Body of pancreas (tissue), 4 donors: ENCODE results near the gene DLEC1. TPM values are rescaled to one million over a fixed set of nuclear protein-coding genes. Genes with fewer than 3 reads are reported as not detected.
"Not testable (repeated sequence)": the region's sequence is repeated elsewhere in the genome, so short reads cannot be mapped to it uniquely, and the experiment has no call there.

ENCODE experiments used
- ATAC-seq: fragments of 150-250 bp; one replicate; pipeline ENCODE4 v1.9.1; 2016
- DNase-seq, 4 donors: peaks; one replicate each; pipeline ENCODE4 v3.0.0-alpha.2; 2019
- H3K27ac ChIP-seq, 4 donors: fragments of 200-600 bp; sonication (generic); 1 replicate in 3 of 4; 2 replicates in 1 of 4; pipeline versions ENCODE4 v1.5.1 to v1.6.1; 2016 to 2019; ENCODE audit warnings: mild to moderate bottlenecking in 1 of 4, mixed read lengths in 1 of 4, moderate library complexity in 1 of 4
- H3K27me3 ChIP-seq, 2 donors: fragments of 200-600 bp; sonication (generic); one replicate each; pipeline ENCODE4 v1.6.0; 2016; ENCODE audit warnings: mild to moderate bottlenecking in 1 of 2
- H3K36me3 ChIP-seq, 2 donors: fragments of 200-600 bp; sonication (generic); replicated peaks in 1 of 2; 2 replicates each; pipeline ENCODE4 v1.5.1; 2016; ENCODE audit warnings: low read depth in 2 of 2; ENCODE audit not compliant: insufficient read depth in 1 of 2
- H3K4me1 ChIP-seq: fragments of 200-600 bp; sonication (generic); one replicate; pipeline ENCODE4 v1.6.0; 2016
- H3K4me3 ChIP-seq, 2 donors: fragments of 200-600 bp; sonication (generic); 1 replicate in 1 of 2; 2 replicates in 1 of 2; pipeline ENCODE4 v1.5.1; 2016 to 2019
- H3K9me3 ChIP-seq, 3 donors: fragments of 200-600 bp; sonication (generic); 1 replicate in 2 of 3; 2 replicates in 1 of 3; pipeline ENCODE4 v1.5.1; 2016
- CTCF ChIP-seq, 7 experiments: fragments of 450-650 bp in 4 of 7; fragments of 200-600 bp in 3 of 7; sonication (generic) in 3 of 7; IDR thresholded peaks; one replicate each; pipeline ENCODE4 v1.5.1; 2016 to 2019; ENCODE audit warnings: antibody characterized with exemption in 7 of 7
- POLR2A ChIP-seq, 3 donors: fragments of 450-650 bp; IDR thresholded peaks; one replicate each; pipeline ENCODE4 v1.6.1; 2016; ENCODE audit warnings: antibody characterized with exemption in 3 of 3, mild to moderate bottlenecking in 2 of 3
- WGBS, 2 donors: methylation state at CpG; one replicate each; pipeline ENCODE4 v1.1.5; 2017; 5-methylcytosine and 5-hydroxymethylcytosine counted together
- intact Hi-C: fragments of 100-400 bp; cut with DNase I; formaldehyde crosslinking; loops from one replicate; pipeline ENCODE4 v1.15.1; 2023
- total RNA-seq, 2 donors: library from RNA; depleted of rRNA; stranded (reverse); fragments of >200 nt; gene quantifications; one replicate each; pipeline ENCODE4 v1.1.0, GENCODE V29; 2016

Gene DLEC1
- total RNA-seq, 2 donors from 2014 or later = 0.78 to 1.3 TPM

DNA sequence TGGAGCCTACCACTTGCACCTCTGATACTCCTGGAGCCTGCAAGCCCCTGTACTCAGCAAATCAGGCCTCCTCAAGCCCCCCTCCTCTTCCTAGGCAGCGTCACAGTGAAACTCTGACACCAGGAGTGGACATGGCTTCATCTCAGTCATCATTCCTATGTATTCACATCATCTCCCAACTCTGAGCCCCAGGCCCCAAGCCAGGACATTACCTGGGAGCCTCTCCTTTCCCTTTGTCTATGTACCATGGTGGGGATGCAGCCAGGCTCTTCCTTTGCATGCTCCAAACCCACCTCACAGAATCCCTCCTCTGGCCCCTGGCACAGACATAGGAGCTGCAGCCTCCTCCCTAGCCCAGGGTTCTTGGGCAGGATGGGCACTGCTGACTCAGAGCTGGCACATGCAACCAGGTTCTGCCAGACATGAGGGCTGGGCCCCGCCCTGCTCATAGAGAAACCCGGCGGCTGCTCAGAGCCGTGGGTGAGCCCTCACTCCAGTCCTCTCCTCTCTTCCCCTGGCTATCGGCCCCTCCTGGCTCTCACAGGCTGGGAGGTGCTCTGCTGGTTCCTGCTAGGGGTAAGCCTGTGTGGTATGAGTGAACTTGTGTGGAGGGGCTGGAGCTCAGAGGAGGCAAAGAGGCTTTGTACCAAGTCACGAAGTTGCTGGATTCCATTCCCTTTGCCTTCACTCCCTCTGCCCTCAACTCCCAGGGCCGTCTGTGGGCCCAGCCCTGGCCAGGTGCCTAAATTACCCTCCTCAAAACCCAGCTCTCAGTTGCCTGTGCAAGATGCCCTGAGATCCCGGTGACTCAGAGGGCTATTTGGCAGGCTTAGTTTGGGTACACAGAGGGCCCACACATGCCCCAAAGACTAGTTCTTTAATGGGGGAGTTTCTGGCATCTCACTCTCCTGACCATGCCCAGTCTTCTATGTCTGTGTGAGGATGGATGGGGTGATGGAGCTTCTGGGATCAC, 7.7 kb upstream of the DLEC1 start:
- H3K27ac ChIP-seq = peak overlapping the region in 3 of 4 donors; percentile 55 to 64 (median 62)
- 38 to 61% methylated on average over 9 of the region's 9 CpGs for WGBS, 2 donors
- intact Hi-C loops = no loop called here

DNA sequence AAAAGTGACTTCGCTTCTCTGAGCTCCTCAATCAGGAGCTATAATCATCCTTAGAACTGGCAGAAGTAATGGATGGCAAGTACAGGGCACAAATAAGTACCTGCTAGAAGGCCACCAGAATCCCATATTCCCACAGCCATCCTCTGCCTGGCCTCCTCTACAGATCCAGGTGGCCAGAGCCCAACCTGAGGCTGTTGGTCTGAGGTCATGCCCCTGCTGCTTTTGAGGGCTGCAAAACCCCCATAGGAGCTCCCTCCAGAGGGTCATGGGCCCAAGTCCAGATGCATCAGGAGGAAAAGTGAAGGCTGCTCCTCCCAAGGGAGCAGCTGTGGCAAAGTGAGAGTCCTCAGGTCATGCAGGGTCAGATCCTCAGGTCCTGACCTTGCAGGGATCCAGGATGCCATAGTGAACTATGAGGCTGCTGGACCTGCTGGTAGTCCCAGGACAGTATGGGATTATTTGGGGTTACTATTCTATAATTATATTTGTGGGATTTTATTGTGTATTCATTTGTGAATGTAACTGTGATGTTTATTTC, 6.6 kb upstream of the DLEC1 start:
- WGBS, 2 donors = 73 to 100% methylated on average over 1 of the region's 1 CpG
- no peak for DNase-seq
- H3K27ac ChIP-seq = no peak overlapping the region
- no peak for TF ChIP-seq POLR2A (IDR thresholded peaks at IDR 0.05)
- TF ChIP-seq CTCF (IDR thresholded peaks at IDR 0.05) = no peak
- no peaks in the 10 kb centered on the region for H3K27me3 ChIP-seq
- no peak for ATAC-seq
- intact Hi-C loops = no loop called here
- peaks cover 17% of the 10 kb centered on the region for H3K4me1 ChIP-seq
- H3K36me3 ChIP-seq = no peaks in the 10 kb centered on the region
- H3K9me3 ChIP-seq = no peaks in the 10 kb centered on the region
- no peak overlapping the region for H3K4me3 ChIP-seq

More for the DNA sequence above, 7.7 kb upstream of the DLEC1 start:
- ATAC-seq = peak; percentile 34
- peak in 3 of 4 donors; percentile 53 to 78 (median 58) for DNase-seq
- no peak overlapping the region for H3K4me3 ChIP-seq
- TF ChIP-seq CTCF (IDR thresholded peaks at IDR 0.05) (no peak), POLR2A (IDR thresholded peaks at IDR 0.05) (no peak)
- no peaks in the 10 kb centered on the region for H3K9me3 ChIP-seq
- H3K4me1 ChIP-seq = peaks cover 17% of the 10 kb centered on the region
- no peaks in the 10 kb centered on the region for H3K36me3 ChIP-seq
- no peaks in the 10 kb centered on the region for H3K27me3 ChIP-seq

GRCh38 chr3:38033586-38033985, 5.4 kb upstream of the DLEC1 start:
- DNase-seq, H3K9me3 ChIP-seq, H3K27me3 ChIP-seq, H3K27ac ChIP-seq, H3K36me3 ChIP-seq, H3K4me3 ChIP-seq, ATAC-seq, intact Hi-C loops: not testable (repeated sequence)
- 86 to 94% methylated on average over 7 of the region's 7 CpGs for WGBS, 2 donors
- peaks cover 16% of the 10 kb centered on the region for H3K4me1 ChIP-seq

DNA sequence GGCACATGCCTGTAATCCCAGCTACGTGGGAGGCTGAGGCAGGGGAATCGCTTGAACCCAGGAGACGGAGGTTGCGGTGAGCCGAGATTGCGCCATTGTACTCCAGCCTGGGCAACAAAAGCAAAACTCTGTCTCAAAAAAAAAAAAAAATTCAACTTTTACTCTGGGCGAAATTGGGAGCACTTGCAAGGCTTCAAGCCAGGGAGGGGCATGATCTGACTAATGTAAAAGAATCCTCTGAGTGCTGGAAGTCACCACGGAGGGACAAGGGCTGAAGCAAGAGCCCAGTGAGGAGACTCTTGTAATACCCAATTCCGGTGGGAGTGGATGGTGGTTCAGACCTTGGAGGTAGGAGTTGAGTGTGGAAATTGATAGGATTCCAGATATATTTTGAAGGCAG, 4.7 kb upstream of the DLEC1 start:
- H3K36me3 ChIP-seq, intact Hi-C loops, H3K9me3 ChIP-seq, H3K27me3 ChIP-seq, H3K27ac ChIP-seq, DNase-seq, ATAC-seq, H3K4me3 ChIP-seq: not testable (repeated sequence)
- peaks cover 17% of the 10 kb centered on the region for H3K4me1 ChIP-seq
- 86% methylated on average over 9 of the region's 9 CpGs for WGBS, 2 donors

DNA sequence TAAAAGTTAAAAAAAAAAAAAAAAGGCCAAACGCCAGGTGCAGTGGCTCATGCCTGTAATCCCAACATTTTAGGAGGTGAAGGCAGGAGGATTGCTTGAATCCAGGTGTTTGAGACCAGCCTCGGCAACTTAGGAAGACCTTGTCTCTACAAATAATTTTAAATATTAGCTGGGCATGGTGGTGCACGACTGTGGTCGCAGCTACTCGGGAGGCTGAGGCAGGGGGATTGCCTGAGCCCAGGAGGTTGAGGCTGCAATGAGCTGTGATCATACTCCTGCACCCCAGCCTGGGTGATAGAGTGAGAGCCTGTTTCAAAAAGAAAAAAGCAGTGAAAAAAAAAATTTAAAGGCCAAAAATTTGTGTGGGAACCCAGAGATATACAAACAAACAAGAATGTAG, 2.7 kb upstream of the DLEC1 start:
- 90 to 91% methylated on average over 5 of the region's 5 CpGs for WGBS, 2 donors
- Histone ChIP-seq H3K36me3 (no peaks in the 10 kb centered on the region), H3K4me3 (no peak overlapping the region), H3K4me1 (peaks cover 9% of the 10 kb centered on the region), H3K27me3 (peaks cover 0 to 7% of the 10 kb centered on the region in 2 donors), H3K9me3 (no peaks in the 10 kb centered on the region), H3K27ac (no peak overlapping the region)
- ATAC-seq = no peak
- TF ChIP-seq CTCF (IDR thresholded peaks at IDR 0.05) (no peak), POLR2A (IDR thresholded peaks at IDR 0.05) (no peak)
- intact Hi-C loops = no loop called here
- no peak for DNase-seq
